H1 (cell line): ENCODE data around the gene PYGB. TPM values are rescaled to one million over a fixed set of nuclear protein-coding genes. Genes with fewer than 3 reads are reported as not detected.

Experiments used
- ATF3 ChIP-seq: IDR thresholded peaks from 2 replicates; pipeline ENCODE4 v1.6.1; 2011; ENCODE audit warnings: low read depth, mild to moderate bottlenecking, low read length; ENCODE audit not compliant: insufficient read depth
- CHD1 ChIP-seq: IDR thresholded peaks from 2 replicates; pipeline ENCODE4 v1.6.1; 2012; ENCODE audit warnings: low read depth, low read length, improper control_type of control experiment
- CHD2 ChIP-seq: IDR thresholded peaks from 2 replicates; pipeline ENCODE4 v1.6.1; 2012; ENCODE audit warnings: low read length, improper control_type of control experiment
- JUN ChIP-seq: IDR thresholded peaks from 2 replicates; pipeline ENCODE4 v1.6.1; 2011; ENCODE audit warnings: low read depth, mild to moderate bottlenecking, improper control_type of control experiment, low read length
- SUZ12 ChIP-seq: fragments of 200-600 bp; sonication (generic); IDR thresholded peaks from 2 replicates; pipeline ENCODE4 v1.6.1; 2012; ENCODE audit warnings: mild to moderate bottlenecking, inconsistent platforms, low read length, moderate library complexity, mixed read lengths
- TAF1 ChIP-seq: IDR thresholded peaks from 2 replicates; pipeline ENCODE4 v1.6.1; 2011; ENCODE audit warnings: mild to moderate bottlenecking, low read depth, low read length
- ZNF274 ChIP-seq: IDR thresholded peaks from 2 replicates; pipeline ENCODE4 v1.7.0; 2012; ENCODE audit warnings: low read length, borderline replicate concordance; ENCODE audit errors: extremely low read depth
- polyA plus RNA-seq, 7 experiments: library from polyadenylated mRNA; depleted of rRNA in 3 of 7; stranded (reverse) in 5 of 7; unstranded in 2 of 7; fragments of >200 nt in 5 of 7; fragments of 200-250 nt in 2 of 7; gene quantifications; 1 replicate in 5 of 7; 2 replicates in 1 of 7; 4 replicates in 1 of 7; pipeline versions ENCODE4 v1.2.1 to v1.2.3, GENCODE V29; 2011 to 2013; ENCODE audit warnings: missing spikeins in 2 of 7, mixed read lengths in 2 of 7
- total RNA-seq: library from RNA; stranded (reverse); fragmentation: NEBNext Ultra II Directional; extraction: Animal tissue kit (Norgen Biotek cat#: 25700); gene quantifications from 2 replicates; pipeline ENCODE4 v1.2.1, GENCODE V29; 2021

The PYGB gene
- total and polyA plus RNA-seq, 2 of the 8 experiments (the other 6 are each of a cell fraction or from before 2014, with no cell fraction given): 26.6 to 56.0 TPM

DNA sequence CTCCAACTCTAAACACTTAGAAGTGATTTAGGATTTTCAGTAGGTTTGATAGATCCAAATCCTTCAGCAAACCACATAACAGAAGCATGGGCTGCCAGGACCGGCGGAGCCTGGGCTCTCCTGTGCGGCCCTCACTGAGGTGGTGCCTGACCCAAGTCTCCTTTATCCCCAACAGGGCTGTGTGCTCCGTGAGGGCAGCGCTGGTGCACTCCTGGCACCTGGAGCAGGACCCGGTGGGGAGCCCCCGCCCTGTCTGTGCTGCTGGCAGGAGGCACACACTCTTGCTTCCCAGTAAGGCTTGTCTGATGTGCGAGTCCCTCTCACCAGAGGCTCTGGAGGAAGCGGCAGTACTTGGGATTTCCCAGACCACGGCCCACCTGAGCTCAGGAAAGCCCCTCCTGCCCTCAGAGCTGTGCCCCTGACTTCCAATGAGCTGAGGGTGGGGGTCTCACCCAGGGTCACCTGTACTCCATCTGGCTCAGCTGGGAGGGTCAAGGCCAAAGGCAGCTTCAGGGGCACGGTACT, 56.2 kb downstream of the PYGB start (continued):
- TF ChIP-seq JUN (no peak), CHD1 (no peak), ZNF274 (no peak), SUZ12 (no peak), ATF3 (no peak), CHD2 (no peak), TAF1 (no peak)
